ENCODE measurements around the gene TDRD6.
"Not testable (repeated sequence)": the region's sequence is repeated elsewhere in the genome, so short reads cannot be mapped to it uniquely, and the experiment has no call there.

Gene TDRD6

GRCh38 chr6:46688966-46689335 lies 1.3 kb downstream of the TDRD6 start:
- DNase-seq = no peak

DNA sequence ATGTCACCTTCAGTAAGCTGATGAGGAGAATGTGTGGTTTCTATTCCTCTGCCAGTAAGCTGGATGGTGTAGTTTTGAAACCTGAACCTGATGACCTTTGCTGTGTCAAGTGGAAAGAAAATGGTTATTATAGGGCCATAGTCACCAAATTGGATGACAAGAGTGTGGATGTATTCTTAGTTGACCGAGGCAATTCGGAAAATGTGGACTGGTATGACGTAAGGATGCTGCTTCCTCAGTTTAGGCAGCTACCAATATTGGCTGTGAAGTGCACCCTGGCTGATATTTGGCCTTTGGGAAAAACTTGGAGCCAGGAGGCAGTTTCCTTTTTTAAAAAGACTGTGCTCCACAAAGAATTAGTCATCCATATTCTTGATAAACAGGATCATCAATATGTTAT lies 2.0 kb downstream of the TDRD6 start:
- no peak for DNase-seq

GRCh38 chr6:46690141-46690755 lies 2.6 kb downstream of the TDRD6 start:
- DNase-seq = no peak

DNA sequence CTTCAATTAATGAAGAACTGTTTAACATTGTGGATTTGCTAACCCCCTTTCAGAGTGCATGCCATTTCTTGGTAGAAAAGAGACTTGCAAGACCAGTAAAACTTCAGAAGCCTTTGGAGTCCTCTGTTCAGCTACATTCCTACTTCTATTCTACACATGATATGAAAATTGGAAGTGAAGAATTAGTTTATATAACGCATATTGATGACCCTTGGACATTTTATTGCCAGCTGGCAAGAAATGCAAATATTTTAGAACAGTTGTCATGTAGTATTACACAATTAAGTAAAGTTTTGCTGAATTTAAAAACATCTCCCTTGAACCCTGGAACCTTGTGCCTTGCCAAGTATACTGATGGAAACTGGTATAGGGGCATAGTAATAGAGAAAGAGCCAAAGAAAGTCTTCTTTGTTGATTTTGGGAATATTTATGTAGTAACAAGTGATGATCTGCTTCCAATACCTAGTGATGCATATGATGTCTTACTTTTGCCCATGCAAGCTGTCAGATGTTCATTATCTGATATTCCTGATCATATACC lies 3.3 kb downstream of the TDRD6 start:
- DNase-seq = no peak

GRCh38 chr6:46699970-46700369 lies 12.3 kb downstream of the TDRD6 start:
- DNase-seq = no peak

DNA sequence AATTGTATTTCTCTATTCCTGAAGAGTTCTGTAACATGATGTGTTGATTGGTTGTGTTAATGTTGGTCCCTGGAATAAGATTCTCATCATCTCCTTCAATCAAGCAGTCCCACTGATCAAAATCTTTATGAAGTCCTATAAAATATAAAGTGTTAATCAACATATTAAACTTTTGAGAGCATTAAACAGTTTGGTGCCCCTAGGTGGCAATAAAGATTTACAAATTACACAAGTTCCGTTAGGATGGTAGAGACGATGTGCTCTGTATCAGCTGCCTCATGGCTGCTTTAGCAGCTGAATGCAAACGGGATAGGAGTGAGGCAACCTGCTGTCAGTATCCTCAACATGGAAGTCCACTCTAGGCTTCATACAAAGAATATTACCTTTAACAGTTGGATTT lies 16.9 kb downstream of the TDRD6 start:
- DNase-seq = no peak

DNA sequence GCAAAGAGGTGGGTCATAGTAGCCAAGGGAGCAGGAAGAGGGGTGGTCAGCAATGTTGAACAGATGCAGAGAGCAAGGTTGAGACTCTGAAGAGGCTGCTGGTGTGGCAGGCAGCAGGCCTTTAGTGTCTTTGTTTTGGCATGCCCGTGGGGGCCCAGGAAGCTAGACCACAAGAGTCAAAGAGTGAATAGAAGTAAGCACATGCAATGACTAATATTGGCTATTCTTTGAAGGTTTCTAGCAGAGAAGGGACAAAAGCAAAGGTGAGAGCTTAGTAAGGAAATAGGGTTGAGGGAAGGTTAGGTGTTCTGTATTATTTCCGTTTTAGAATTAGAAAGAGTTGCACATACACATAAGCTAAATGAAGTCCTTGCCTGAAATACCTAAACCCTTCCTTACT lies 18.8 kb downstream of the TDRD6 start:
- no peak for DNase-seq

DNA sequence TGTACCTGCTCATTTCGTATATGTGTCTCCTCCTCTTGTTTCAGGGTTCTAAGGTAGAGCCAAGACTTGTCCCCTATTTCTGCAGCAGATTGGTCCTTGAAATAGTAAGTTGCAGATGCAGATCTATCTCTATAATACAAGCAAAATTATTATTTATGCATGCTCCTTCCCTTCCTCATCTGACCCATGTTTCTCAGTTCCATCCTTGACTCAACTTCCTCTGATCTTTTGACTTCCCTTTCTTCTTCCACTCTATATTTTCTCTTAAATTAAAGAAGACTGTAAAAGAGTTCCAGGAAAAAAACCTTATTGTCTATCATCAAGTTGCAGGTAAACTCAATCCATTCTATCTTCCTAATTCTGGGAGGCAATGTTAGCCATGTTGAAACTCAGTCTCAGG lies 23.8 kb downstream of the TDRD6 start:
- no peak for DNase-seq

GRCh38 chr6:46715141-46715540 lies 27.5 kb downstream of the TDRD6 start:
- DNase-seq = no peak

GRCh38 chr6:46719099-46719498 lies 31.4 kb downstream of the TDRD6 start:
- no peak for DNase-seq

- DNase-seq = no peak
Observed at GRCh38 chr6:46720401-46720800, 32.7 kb downstream of the TDRD6 start.

DNA sequence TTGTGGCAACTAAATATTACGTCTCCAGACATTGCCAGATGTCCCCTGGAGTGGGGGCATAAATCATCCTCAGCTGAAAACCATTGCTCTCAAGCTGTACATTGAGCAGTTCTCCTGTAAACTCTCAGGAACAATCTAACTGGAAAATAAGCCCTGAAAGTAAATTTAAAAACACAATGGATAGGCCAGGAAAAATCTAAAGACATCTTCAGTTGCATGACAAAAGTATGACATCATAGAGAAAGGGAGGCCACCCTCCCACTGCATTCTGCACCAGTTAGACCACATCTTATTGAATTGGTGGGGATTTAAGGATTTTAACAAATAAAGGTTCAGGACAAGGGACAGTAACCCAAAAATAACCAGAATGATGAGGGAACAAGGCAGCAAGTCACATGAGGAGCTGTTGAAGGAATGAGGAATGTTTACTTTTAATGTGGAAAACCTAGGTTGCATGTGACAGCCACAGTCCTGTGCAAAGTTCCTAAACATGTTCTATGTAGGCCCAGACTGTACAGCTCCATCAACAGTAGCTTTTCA lies 42.2 kb downstream of the TDRD6 start:
- DNase-seq = no peak

GRCh38 chr6:46730921-46731461 lies 43.3 kb downstream of the TDRD6 start:
- DNase-seq = no peak

DNA sequence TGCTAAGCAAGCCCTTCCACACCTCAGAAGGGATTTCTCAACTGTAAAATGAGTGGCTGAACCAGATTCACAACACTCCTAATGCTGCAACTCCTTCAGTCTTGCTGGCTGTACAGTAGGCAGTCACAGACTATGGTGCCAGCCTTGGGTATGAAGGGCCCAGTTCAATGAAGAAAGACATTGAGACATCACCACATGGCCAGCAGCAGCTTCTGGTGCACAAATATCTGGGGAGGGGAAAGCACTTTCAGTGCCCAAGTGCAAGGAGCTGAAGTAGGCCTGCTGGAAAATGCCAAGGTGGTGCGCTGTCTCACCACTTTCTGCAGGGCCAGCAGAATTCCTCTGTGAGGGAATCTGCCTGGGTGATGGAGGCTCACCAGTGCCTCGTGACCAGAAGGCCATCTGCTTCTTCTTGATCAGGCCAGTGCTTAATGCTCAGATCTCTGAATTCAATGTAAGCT lies 45.7 kb downstream of the TDRD6 start:
- no peak for DNase-seq

GRCh38 chr6:46734867-46735719 lies 47.4 kb downstream of the TDRD6 start, which contains the start of gene PLA2G7:
Gene PLA2G7 (minus strand): TSS chr6:46735375. CDS start chr6:46722891, 12,484 bp downstream.
- DNase-seq = no peak

DNA sequence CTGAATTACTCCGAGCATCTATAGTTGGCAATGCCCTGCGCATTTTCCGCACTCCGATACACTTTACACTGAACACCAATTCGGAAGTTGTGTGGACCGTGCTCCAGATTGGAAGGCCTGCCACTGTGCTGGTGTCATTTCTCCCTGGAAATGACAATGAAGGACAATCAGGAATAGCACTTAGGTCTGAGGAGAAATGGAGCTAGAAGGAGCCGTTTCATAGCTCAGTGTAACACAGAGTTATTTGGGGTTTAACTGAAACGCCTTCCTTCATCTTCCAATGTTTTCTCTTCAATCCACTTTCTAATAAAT lies 48.0 kb downstream of the TDRD6 start:
- DNase-seq = no peak

DNA sequence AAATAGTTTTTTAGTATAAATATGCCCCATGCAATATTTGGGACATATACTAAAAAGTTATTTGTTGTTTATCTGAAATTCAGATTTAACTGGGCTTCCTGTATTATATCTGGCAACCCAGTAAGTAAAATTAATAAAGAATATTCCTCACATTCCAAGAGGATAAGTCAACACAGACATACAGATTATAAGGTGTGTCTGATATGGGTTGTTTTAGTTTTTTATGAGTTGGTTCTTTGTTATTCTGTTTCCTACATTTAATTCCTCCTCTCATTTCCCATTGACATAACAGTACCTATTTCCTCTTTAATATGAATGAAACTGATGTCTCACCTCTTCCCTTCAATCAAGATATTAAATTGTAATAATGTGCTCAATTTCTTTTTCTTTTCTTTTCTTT lies 49.2 kb downstream of the TDRD6 start:
- no peak for DNase-seq

GRCh38 chr6:46741482-46741881 lies 53.8 kb downstream of the TDRD6 start:
- DNase-seq = no peak

DNA sequence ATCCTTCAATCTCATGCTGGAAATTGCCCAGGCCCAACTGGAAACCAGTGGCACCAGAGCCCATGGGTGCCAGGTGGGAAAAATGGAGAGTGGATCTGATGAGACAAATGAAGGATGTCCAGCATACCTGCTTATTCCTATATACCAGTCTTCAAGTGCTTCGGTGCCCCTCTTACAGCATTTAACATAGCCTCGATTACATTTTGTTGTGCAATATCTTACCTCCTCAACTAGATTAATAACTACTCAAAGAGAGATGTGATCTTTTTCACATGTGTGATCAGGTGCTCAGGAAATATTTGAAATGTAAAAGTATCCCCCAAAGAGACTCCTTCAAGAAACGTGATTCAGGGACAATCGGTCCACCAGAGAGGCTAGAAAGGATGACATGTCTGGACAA lies 54.2 kb downstream of the TDRD6 start:
- DNase-seq = no peak

- DNase-seq = no peak
Observed at GRCh38 chr6:46743425-46744158, 55.9 kb downstream of the TDRD6 start.

- not testable (repeated sequence) for DNase-seq
Observed at GRCh38 chr6:46744159-46744725, 56.6 kb downstream of the TDRD6 start.

DNA sequence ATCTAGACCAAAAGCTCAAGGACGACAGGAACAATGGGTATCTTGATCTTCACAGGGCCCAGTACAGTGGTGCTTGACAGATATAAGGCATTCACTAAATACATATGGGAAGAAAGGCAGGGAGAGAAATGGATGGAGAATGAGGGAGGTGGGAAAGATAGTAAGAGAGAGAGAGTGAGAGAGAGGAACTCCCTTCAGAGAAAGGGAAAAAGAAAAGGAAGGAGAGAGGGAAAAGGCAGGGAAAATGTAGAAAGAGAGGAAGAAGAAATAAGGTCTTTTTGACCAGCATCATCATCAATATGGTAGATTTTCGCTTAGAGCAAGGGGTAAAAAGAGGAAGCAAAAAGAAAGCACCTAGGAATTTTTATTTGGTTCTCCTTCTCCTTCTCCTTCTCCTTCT lies 58.3 kb downstream of the TDRD6 start:
- DNase-seq = no peak

- DNase-seq = no peak
Observed at GRCh38 chr6:46746696-46747095, 59.0 kb downstream of the TDRD6 start, which contains the start of gene ANKRD66. Gene ANKRD66 (plus strand): TSS chr6:46746933. CDS start chr6:46751949, 5,016 bp downstream.
